IMR-90 (cell line): ENCODE data around the gene LRRN2. TPM values are rescaled to one million over a fixed set of nuclear protein-coding genes. Genes with fewer than 3 reads are reported as not detected.

Source experiments
- ATAC-seq: fragments of 200-7000 bp; cut with Tn5 transposase; 2 replicates; pipeline ENCODE4 v1.9.1; 2020; ENCODE audit warnings: low read depth, mild to moderate bottlenecking, moderate library complexity
- BruUV-seq: library from RNA; stranded (reverse); fragments of 400-500 nt; replicated peaks from 2 replicates; lab custom pipeline; 2021; lab: Mats Ljungman, UMichigan
- CTCF ChIA-PET: fragments of 300-600 bp; formaldehyde crosslinking; extraction: SDS; loops from one replicate; lab custom pipeline; 2021; ENCODE audit warnings: antibody characterized with exemption; lab: Yijun Ruan, JAX
- POLR2A ChIA-PET: fragments of 300-600 bp; sonication (Branson Sonifier 250); formaldehyde crosslinking; loops from one replicate; lab custom pipeline; 2022; ENCODE audit warnings: antibody characterized with exemption; ENCODE audit not compliant: unreplicated experiment; lab: Charles Lee
- DNase-seq: peaks from one replicate; pipeline ENCODE4 v3.0.0; 2013
- H2AFZ ChIP-seq: replicated peaks from 2 replicates; pipeline ENCODE3; 2013; ENCODE audit warnings: low read length, mild to moderate bottlenecking; ENCODE audit not compliant: poor library complexity
- H2AK5ac ChIP-seq: 2 replicates; pipeline ENCODE4 v1.6.1; 2013; ENCODE audit warnings: low read depth, low read length, inconsistent platforms
- H2AK9ac ChIP-seq: replicated peaks from 2 replicates; pipeline ENCODE3; 2013; ENCODE audit warnings: mild to moderate bottlenecking, low read depth, low read length, moderate library complexity; ENCODE audit not compliant: poor library complexity
- H2BK120ac ChIP-seq: 2 replicates; pipeline ENCODE4 v1.6.1; 2013; ENCODE audit warnings: low read depth, low read length, inconsistent platforms
- H2BK15ac ChIP-seq: 3 replicates; pipeline ENCODE4 v1.6.1; 2013; ENCODE audit warnings: low read depth, low read length, inconsistent platforms
- H2BK20ac ChIP-seq: 2 replicates; pipeline ENCODE4 v1.6.1; 2013; ENCODE audit warnings: low read depth, mild to moderate bottlenecking, inconsistent platforms, low read length, moderate library complexity
- H2BK5ac ChIP-seq: 2 replicates; pipeline ENCODE4 v1.6.1; 2013; ENCODE audit warnings: mild to moderate bottlenecking, low read depth, low read length, inconsistent platforms; ENCODE audit not compliant: poor library complexity, severe bottlenecking
- H3K14ac ChIP-seq: replicated peaks from 2 replicates; pipeline ENCODE4 v1.6.1; 2013; ENCODE audit warnings: low read depth, low read length, inconsistent platforms
- H3K18ac ChIP-seq: 2 replicates; pipeline ENCODE4 v1.6.1; 2013; ENCODE audit warnings: low read depth, low read length, control low read depth
- H3K23ac ChIP-seq: 2 replicates; pipeline ENCODE4 v1.6.1; 2013; ENCODE audit warnings: low read depth, low read length, inconsistent platforms
- H3K27ac ChIP-seq: 2 replicates; pipeline ENCODE4 v1.5.1; 2013; ENCODE audit warnings: mild to moderate bottlenecking, control low read depth, low read length; ENCODE audit not compliant: insufficient read depth
- H3K27me3 ChIP-seq: 2 replicates; pipeline ENCODE4 v1.6.1; 2013; ENCODE audit warnings: low read length; ENCODE audit not compliant: control insufficient read depth, insufficient read depth
- H3K36me3 ChIP-seq: 2 replicates; pipeline ENCODE4 v1.6.1; 2013; ENCODE audit warnings: low read length, mixed read lengths; ENCODE audit not compliant: control insufficient read depth, insufficient read depth
- H3K4ac ChIP-seq: 2 replicates; pipeline ENCODE4 v1.6.1; 2013; ENCODE audit warnings: low read depth, low read length, inconsistent platforms
- H3K4me1 ChIP-seq: 2 replicates; pipeline ENCODE4 v1.6.1; 2013; ENCODE audit warnings: low read length, mixed read lengths; ENCODE audit not compliant: control insufficient read depth, insufficient read depth
- H3K4me2 ChIP-seq: 2 replicates; pipeline ENCODE4 v1.6.1; 2013; ENCODE audit warnings: low read depth, mild to moderate bottlenecking, control low read depth, low read length, moderate library complexity
- H3K4me3 ChIP-seq: 2 replicates; pipeline ENCODE4 v1.5.1; 2013; ENCODE audit warnings: low read depth, mild to moderate bottlenecking, control low read depth, low read length, moderate library complexity; ENCODE audit not compliant: insufficient read depth
- H3K56ac ChIP-seq: 2 replicates; pipeline ENCODE4 v1.6.1; 2013; ENCODE audit warnings: low read length, inconsistent platforms; ENCODE audit not compliant: insufficient read depth; ENCODE audit errors: extremely low read depth
- H3K79me1 ChIP-seq, 2 experiments: 2 replicates each; pipeline ENCODE4 v1.6.1; 2013; ENCODE audit warnings: low read length in 2 of 2, inconsistent platforms in 1 of 2, low read depth in 1 of 2
- H3K9ac ChIP-seq: 2 replicates; pipeline ENCODE4 v1.6.1; 2013; ENCODE audit warnings: low read depth, low read length, control low read depth
- H3K9me1 ChIP-seq: 2 replicates; pipeline ENCODE4 v1.6.1; 2013; ENCODE audit warnings: low read length, inconsistent platforms; ENCODE audit not compliant: insufficient read depth
- H3K9me3 ChIP-seq: 2 replicates; pipeline ENCODE4 v1.6.1; 2013; ENCODE audit warnings: low read length; ENCODE audit not compliant: control insufficient read depth, insufficient read depth
- H4K20me1 ChIP-seq: 2 replicates; pipeline ENCODE4 v1.6.1; 2013; ENCODE audit warnings: low read length, inconsistent platforms; ENCODE audit not compliant: insufficient read depth
- H4K5ac ChIP-seq: 2 replicates; pipeline ENCODE4 v1.6.1; 2013; ENCODE audit warnings: mild to moderate bottlenecking, low read depth, low read length, control low read depth
- H4K8ac ChIP-seq, 2 experiments: 2 replicates each; pipeline ENCODE4 v1.6.1; 2013; ENCODE audit warnings: low read depth in 2 of 2, low read length in 2 of 2, control low read depth in 1 of 2, inconsistent platforms in 1 of 2
- H4K91ac ChIP-seq: 2 replicates; pipeline ENCODE4 v1.6.1; 2013; ENCODE audit warnings: low read depth, low read length, inconsistent platforms; ENCODE audit not compliant: insufficient read depth
- BHLHE40 ChIP-seq: fragments of 150-350 bp; IDR thresholded peaks from 2 replicates; pipeline ENCODE4 v1.6.1; 2016; ENCODE audit warnings: mild to moderate bottlenecking, low read depth, low read length
- CHD1 ChIP-seq: IDR thresholded peaks from 2 replicates; pipeline ENCODE4 v1.6.1; 2012; ENCODE audit warnings: low read depth, low read length, improper control_type of control experiment
- CTCF ChIP-seq: conservative IDR thresholded peaks from 2 replicates; pipeline ENCODE4 v1.5.1; 2012; ENCODE audit warnings: mild to moderate bottlenecking, low read depth, low read length, improper control_type of control experiment
- FOS ChIP-seq: fragments of 150-350 bp; IDR thresholded peaks from 2 replicates; pipeline ENCODE4 v1.6.1; 2016; ENCODE audit warnings: low read depth, low read length
- MAZ ChIP-seq: IDR thresholded peaks from 2 replicates; pipeline ENCODE4 v1.6.1; 2012; ENCODE audit warnings: low read depth, mild to moderate bottlenecking, low read length, improper control_type of control experiment, moderate library complexity, borderline replicate concordance
- MXI1 ChIP-seq: IDR thresholded peaks from 2 replicates; pipeline ENCODE4 v1.6.1; 2012; ENCODE audit warnings: low read depth, mild to moderate bottlenecking, low read length, moderate library complexity, borderline replicate concordance
- NFE2L2 ChIP-seq: fragments of 150-350 bp; IDR thresholded peaks from 2 replicates; pipeline ENCODE4 v1.6.1; 2016; ENCODE audit warnings: low read depth, mild to moderate bottlenecking, low read length
- RCOR1 ChIP-seq: IDR thresholded peaks from 2 replicates; pipeline ENCODE4 v1.6.1; 2012; ENCODE audit warnings: mild to moderate bottlenecking, low read length, improper control_type of control experiment; ENCODE audit not compliant: insufficient replicate concordance
- RFX5 ChIP-seq: IDR thresholded peaks from 2 replicates; pipeline ENCODE4 v1.8.0; 2012; ENCODE audit warnings: low read depth, mild to moderate bottlenecking, low read length, moderate library complexity
- SMC3 ChIP-seq: fragments of 150-350 bp; IDR thresholded peaks from 2 replicates; pipeline ENCODE4 v1.6.1; 2016; ENCODE audit warnings: low read depth, mild to moderate bottlenecking, antibody characterized with exemption, low read length, moderate library complexity
- WGBS, 2 experiments: methylation state at CpG; one replicate each; pipeline versions ENCODE4 v1.1.5 to v1.1.7; 2013; ENCODE audit warnings: missing lambda C conversion rate in 2 of 2; ENCODE audit not compliant: insufficient read length in 1 of 2; ENCODE audit errors: extremely low coverage in 2 of 2; 5-methylcytosine and 5-hydroxymethylcytosine counted together
- dilution Hi-C: fragments of 300-500 bp; cut with HindIII; formaldehyde crosslinking; loops from one replicate; pipeline ENCODE4 v1.14.3; 2018; ENCODE audit warnings: low sequenced_read_pairs; ENCODE audit not compliant: unreplicated experiment
- in situ Hi-C: fragments of 300-500 bp; cut with MboI; formaldehyde crosslinking; loops from 3 replicates; pipeline ENCODE4 v1.14.3; 2019; ENCODE audit warnings: low sequenced_read_pairs, inconsistent platforms, mixed read lengths
- intact Hi-C: fragments of 100-400 bp; cut with micrococcal nuclease; formaldehyde crosslinking; loops from 2 replicates; pipeline ENCODE4 v1.10.0; 2022
- polyA plus RNA-seq, 3 experiments: library from polyadenylated mRNA; depleted of rRNA; stranded (reverse); fragments of >200 nt; gene quantifications; 2 replicates each; pipeline ENCODE4 v1.2.3, GENCODE V29; 2012; ENCODE audit warnings: low replicate concordance in 1 of 3
- total RNA-seq: library from RNA; depleted of rRNA; stranded (reverse); fragments of >200 nt; gene quantifications from 2 replicates; pipeline ENCODE4 v1.2.3, GENCODE V29; 2012
- TF ChIP-seq, protein P1 (sequence below): fragments of 150-350 bp; IDR thresholded peaks from 2 replicates; pipeline ENCODE4 v1.6.1; 2016; ENCODE audit warnings: low read depth, mild to moderate bottlenecking, low read length, moderate library complexity, borderline replicate concordance

The LRRN2 gene
- total and polyA plus RNA-seq, 2 of the 4 experiments (the other 2 are of a cell fraction), result not detected

- ChIA-PET POLR2A (no interaction called here), CTCF (no interaction called here)
- no peak overlapping the region for H2BK120ac ChIP-seq
- ATAC-seq, result no peak
- no peak overlapping the region for H2AK9ac ChIP-seq
- no peak overlapping the region for H2BK20ac ChIP-seq
- H4K20me1 ChIP-seq, result no peaks in the 10 kb centered on the region
- H2BK5ac ChIP-seq, result no peak overlapping the region
- no peak for TF ChIP-seq RFX5
- no peak for TF ChIP-seq CHD1
- TF ChIP-seq, protein P1, sequence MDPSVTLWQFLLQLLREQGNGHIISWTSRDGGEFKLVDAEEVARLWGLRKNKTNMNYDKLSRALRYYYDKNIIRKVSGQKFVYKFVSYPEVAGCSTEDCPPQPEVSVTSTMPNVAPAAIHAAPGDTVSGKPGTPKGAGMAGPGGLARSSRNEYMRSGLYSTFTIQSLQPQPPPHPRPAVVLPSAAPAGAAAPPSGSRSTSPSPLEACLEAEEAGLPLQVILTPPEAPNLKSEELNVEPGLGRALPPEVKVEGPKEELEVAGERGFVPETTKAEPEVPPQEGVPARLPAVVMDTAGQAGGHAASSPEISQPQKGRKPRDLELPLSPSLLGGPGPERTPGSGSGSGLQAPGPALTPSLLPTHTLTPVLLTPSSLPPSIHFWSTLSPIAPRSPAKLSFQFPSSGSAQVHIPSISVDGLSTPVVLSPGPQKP, result no peak
- no peak for TF ChIP-seq FOS
- no peak for TF ChIP-seq CTCF
- TF ChIP-seq MXI1, result no peak
- no peak for TF ChIP-seq MAZ
- TF ChIP-seq SMC3, result no peak
- no peak for TF ChIP-seq NFE2L2
- TF ChIP-seq BHLHE40, result no peak
- TF ChIP-seq RCOR1, result no peak
- H3K36me3 ChIP-seq, result no peaks in the 10 kb centered on the region
- no CpG with 5 or more reads among the region's 3 CpGs for WGBS, 2 experiments
- H3K9me3 ChIP-seq, result no peaks in the 10 kb centered on the region
- in situ Hi-C loops (no loop called here), intact Hi-C loops (no loop called here), dilution Hi-C loops (no loop called here)
- H3K18ac ChIP-seq, result no peak overlapping the region
- no peak overlapping the region for H4K8ac ChIP-seq
- no peak overlapping the region for H2AK5ac ChIP-seq
- H3K4me1 ChIP-seq, result no peaks in the 10 kb centered on the region
- no peak overlapping the region for H2BK15ac ChIP-seq
- no peak overlapping the region for H3K9ac ChIP-seq
- H4K91ac ChIP-seq, result no peak overlapping the region
- DNase-seq, result no peak
- no peak overlapping the region for H2AFZ ChIP-seq
- H3K4me3 ChIP-seq, result no peak overlapping the region
- H3K4ac ChIP-seq, result no peak overlapping the region
- peaks cover 13% of the 10 kb centered on the region for H3K27me3 ChIP-seq
- H3K9me1 ChIP-seq, result no peaks in the 10 kb centered on the region
- no peaks in the 10 kb centered on the region for H3K79me1 ChIP-seq
- no peak overlapping the region for H3K23ac ChIP-seq
- no peak overlapping the region for H3K56ac ChIP-seq
- no peak overlapping the region for H4K5ac ChIP-seq
- BruUV-seq, result no TSS peak
- H3K14ac ChIP-seq, result no peak overlapping the region
- no peak overlapping the region for H3K27ac ChIP-seq
- H3K4me2 ChIP-seq, result no peak overlapping the region
Measured at GRCh38 chr1:204728045-204728444, 42.5 kb upstream of the LRRN2 start.
